ENCODE data around the gene FLACC1. TPM values are rescaled to one million over a fixed set of nuclear protein-coding genes. Genes with fewer than 3 reads are reported as not detected.

The FLACC1 gene
- total RNA-seq, 4 donors from 2014 or later: 2.3 to 5.0 (median 3.4) TPM

DNA sequence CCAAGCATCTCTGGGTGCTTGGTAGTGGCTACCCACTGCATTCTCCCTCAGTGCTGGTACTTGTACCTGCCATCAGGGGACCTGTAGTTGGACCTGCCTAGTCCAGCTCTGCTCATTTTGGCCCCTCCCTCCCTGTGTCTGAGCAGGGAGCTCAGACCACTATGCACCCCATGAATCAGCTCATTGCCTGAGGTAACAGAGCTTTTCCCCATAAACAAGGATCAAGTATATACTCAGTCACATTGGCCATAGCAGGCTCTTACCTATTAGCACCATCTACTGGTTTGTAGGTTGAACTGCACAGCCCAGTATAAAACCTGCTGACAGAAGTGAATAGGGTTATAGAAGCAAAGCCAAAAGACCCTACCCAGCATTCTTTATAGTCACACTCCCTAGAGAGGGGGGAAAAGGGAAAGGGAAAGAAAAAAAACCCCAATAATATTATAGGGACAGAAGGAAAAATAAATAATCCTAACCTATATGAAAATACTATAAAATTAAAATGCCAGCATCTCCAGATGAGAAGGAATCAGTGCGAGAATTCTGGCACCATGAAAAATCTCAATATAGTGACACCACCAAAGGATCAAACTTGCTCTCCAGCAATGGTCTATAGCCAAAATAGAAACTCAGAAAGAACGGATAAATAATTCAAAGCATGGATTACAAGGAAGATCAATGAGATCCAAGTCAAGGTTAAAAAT is 6.9 kb upstream of the FLACC1 start:
- TF ChIP-seq, protein P1, sequence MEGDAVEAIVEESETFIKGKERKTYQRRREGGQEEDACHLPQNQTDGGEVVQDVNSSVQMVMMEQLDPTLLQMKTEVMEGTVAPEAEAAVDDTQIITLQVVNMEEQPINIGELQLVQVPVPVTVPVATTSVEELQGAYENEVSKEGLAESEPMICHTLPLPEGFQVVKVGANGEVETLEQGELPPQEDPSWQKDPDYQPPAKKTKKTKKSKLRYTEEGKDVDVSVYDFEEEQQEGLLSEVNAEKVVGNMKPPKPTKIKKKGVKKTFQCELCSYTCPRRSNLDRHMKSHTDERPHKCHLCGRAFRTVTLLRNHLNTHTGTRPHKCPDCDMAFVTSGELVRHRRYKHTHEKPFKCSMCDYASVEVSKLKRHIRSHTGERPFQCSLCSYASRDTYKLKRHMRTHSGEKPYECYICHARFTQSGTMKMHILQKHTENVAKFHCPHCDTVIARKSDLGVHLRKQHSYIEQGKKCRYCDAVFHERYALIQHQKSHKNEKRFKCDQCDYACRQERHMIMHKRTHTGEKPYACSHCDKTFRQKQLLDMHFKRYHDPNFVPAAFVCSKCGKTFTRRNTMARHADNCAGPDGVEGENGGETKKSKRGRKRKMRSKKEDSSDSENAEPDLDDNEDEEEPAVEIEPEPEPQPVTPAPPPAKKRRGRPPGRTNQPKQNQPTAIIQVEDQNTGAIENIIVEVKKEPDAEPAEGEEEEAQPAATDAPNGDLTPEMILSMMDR (IDR thresholded peaks at IDR 0.05): peak; percentile 47 to 83 (median 76)
- TF ChIP-seq POLR2A (IDR thresholded peaks at IDR 0.05): no peak
- WGBS, 2 donors: 79 to 87% methylated on average over 2 of the region's 2 CpGs
- intact Hi-C loops (cut with DNase I): loop anchor here (5.0 kb wide), 1 partner anchor 127 kb away; no protein-coding TSS in a partner anchor
- Histone ChIP-seq H3K27me3 (no peaks in the 10 kb centered on the region), H3K27ac (no peak overlapping the region), H3K36me3 (peaks cover 2 to 4% of the 10 kb centered on the region in 2 donors), H3K9me3 (no peaks in the 10 kb centered on the region), H3K4me1 (peaks cover 0 to 4% of the 10 kb centered on the region in 2 donors), H3K4me3 (replicated peaks in 1 of 3) (no peak overlapping the region)
- peak in 1 of 2 donors; percentile 12 for DNase-seq

DNA sequence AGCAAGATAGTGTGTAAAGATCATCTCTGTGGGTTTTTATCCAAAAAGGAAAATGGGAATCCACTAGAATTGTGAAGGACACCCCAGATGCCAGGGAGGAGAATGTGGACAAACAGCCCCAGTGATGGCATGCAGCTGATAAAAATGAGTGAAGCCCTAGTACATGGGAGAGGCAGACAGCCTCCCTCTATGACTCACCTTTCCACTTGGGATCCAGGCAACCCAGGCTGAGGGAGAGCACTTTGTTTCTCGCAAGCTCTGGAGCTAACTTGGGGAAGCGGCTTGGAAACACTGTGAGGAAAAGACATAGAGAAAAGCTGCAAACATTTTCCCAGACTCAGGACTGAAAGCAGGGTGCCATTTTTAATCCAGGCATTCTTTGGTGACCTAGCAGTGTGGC is 5.3 kb upstream of the FLACC1 start:
- peaks cover 1 to 4% of the 10 kb centered on the region in 2 donors for H3K4me1 ChIP-seq
- peaks cover 0 to 4% of the 10 kb centered on the region in 2 donors for H3K36me3 ChIP-seq
- no peak for TF ChIP-seq POLR2A (IDR thresholded peaks at IDR 0.05)
- TF ChIP-seq, protein P1 (IDR thresholded peaks at IDR 0.05): no peak
- no peak overlapping the region for H3K4me3 ChIP-seq (replicated peaks in 1 of 3)
- H3K9me3 ChIP-seq: no peaks in the 10 kb centered on the region
- 96 to 100% methylated on average over 2 of the region's 2 CpGs for WGBS, 2 donors
- intact Hi-C loops (cut with DNase I): loop anchor here (5.0 kb wide), 1 partner anchor 125 kb away; no protein-coding TSS in a partner anchor
- DNase-seq: no peak
- no peak overlapping the region for H3K27ac ChIP-seq
- H3K27me3 ChIP-seq: no peaks in the 10 kb centered on the region

DNA sequence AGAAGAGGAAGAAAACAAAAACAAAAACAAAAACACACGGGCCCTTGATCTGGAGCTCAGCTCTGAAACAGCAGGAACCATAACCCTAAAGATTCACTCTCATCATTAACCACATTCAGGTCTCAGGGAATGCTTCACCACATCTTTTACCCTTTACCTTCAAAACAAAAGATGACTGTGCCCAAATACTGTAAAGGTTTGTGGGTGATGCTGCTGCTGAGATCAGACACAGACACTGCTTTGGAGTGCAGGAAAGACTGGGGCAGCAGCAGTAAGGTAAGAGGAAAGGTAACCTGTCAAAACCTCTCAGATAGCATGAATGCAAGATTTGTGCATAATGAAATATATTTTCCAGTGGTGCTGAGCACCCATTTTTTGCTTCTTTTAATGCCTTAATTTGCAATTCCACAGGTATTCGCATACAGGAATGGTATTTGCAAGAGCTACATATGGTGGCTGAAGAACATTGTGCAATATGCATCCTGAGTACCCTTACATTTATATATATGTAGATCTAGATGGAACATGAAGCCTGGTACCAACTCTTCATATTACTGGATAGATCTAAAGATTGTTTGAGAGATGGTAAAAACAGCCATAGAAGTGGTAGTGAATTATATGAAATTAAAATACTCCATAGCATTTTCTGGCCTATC is 4.1 kb upstream of the FLACC1 start:
- Histone ChIP-seq H3K27me3 (no peaks in the 10 kb centered on the region), H3K4me1 (peaks cover under 1 to 8% of the 10 kb centered on the region in 2 donors), H3K36me3 (peaks cover 0 to 4% of the 10 kb centered on the region in 2 donors), H3K4me3 (replicated peaks in 1 of 3) (no peak overlapping the region), H3K27ac (no peak overlapping the region), H3K9me3 (no peaks in the 10 kb centered on the region)
- no peak for DNase-seq
- intact Hi-C loops (cut with DNase I): loop anchor here (5.0 kb wide), 1 partner anchor 124 kb away; no protein-coding TSS in a partner anchor
- 93 to 94% methylated on average over 2 of the region's 2 CpGs for WGBS, 2 donors
- no peak for TF ChIP-seq POLR2A (IDR thresholded peaks at IDR 0.05)
- TF ChIP-seq, protein P1 (IDR thresholded peaks at IDR 0.05): no peak

DNA sequence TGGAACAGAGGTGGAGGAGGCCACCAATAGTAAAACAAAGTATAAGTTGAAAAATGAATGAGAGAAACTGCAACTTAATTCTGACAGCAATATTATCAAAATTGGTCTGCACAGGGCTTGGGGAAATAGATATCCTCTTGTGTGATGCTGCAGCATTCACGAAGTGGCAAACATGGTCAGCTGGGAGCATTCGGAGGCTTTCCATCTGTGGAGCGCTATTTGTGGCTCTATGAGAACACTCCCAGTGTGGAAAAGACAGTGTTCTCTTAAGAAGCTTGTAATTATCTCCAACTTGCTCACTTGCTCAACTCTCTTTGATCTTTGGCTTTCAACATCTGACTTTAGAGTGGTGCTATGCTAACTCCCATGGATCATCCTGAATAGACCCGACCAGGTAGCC is 3.1 kb upstream of the FLACC1 start:
- DNase-seq: no peak
- H3K4me1 ChIP-seq: peaks cover 0 to 8% of the 10 kb centered on the region in 2 donors
- no peak overlapping the region for H3K27ac ChIP-seq
- peaks cover 0 to 4% of the 10 kb centered on the region in 2 donors for H3K36me3 ChIP-seq
- WGBS, 2 donors: 96 to 97% methylated on average over 4 of the region's 4 CpGs
- intact Hi-C loops (cut with DNase I): loop anchor here (5.0 kb wide), 1 partner anchor 123 kb away; no protein-coding TSS in a partner anchor
- H3K27me3 ChIP-seq: no peaks in the 10 kb centered on the region
- TF ChIP-seq, protein P1 (IDR thresholded peaks at IDR 0.05): no peak
- no peak for TF ChIP-seq POLR2A (IDR thresholded peaks at IDR 0.05)
- no peaks in the 10 kb centered on the region for H3K9me3 ChIP-seq
- no peak overlapping the region for H3K4me3 ChIP-seq (replicated peaks in 1 of 3)

DNA sequence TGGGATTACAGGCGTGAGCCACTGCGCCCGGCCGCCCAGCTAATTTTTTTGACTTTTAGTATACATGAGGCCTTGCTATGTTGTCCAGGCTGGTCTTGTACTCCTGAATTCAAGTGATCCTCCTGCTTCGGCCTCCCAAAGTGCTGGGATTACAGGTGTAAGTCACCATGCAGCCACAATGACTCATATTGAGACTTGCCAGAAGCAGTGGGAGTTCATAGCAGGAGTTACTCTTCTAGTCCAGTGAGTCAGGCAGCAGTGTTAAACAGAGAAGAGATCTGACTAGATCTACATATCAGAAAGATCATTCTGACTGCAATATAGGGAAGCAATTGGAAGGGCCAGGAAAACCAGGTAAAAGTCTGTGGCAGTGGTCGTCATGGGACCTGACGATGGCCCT is 1.5 kb upstream of the FLACC1 start:
- Histone ChIP-seq H3K27ac (no peak overlapping the region), H3K36me3 (peaks cover 0 to 4% of the 10 kb centered on the region in 2 donors), H3K9me3 (no peaks in the 10 kb centered on the region), H3K4me1 (peaks cover 0 to 8% of the 10 kb centered on the region in 2 donors), H3K27me3 (no peaks in the 10 kb centered on the region), H3K4me3 (replicated peaks in 1 of 3) (no peak overlapping the region)
- no peak for DNase-seq
- intact Hi-C loops (cut with DNase I): no loop called here
- 85 to 98% methylated on average over 7 of the region's 7 CpGs for WGBS, 2 donors
- TF ChIP-seq POLR2A (IDR thresholded peaks at IDR 0.05): no peak
- TF ChIP-seq, protein P1 (IDR thresholded peaks at IDR 0.05): no peak
